Endothelial cell of umbilical vein (primary cell): ENCODE results near the gene MYPN. TPM values are rescaled to one million over a fixed set of nuclear protein-coding genes. Genes with fewer than 3 reads are reported as not detected.

Experiments
- BruUV-seq: library from RNA; stranded (reverse); fragments of 400-500 nt; replicated peaks from 2 replicates; lab custom pipeline; 2021; lab: Mats Ljungman, UMichigan
- CTCF ChIA-PET: fragments of 300-600, 350-600 bp; sonication (Branson Sonifier 250); formaldehyde crosslinking; loops from one replicate; lab custom pipeline; 2021; ENCODE audit warnings: antibody characterized with exemption, inconsistent platforms; lab: Charles Lee
- POLR2A ChIA-PET: fragments of 300-600, 350-600 bp; sonication (Branson Sonifier 250); formaldehyde crosslinking; loops from one replicate; lab custom pipeline; 2021; ENCODE audit warnings: antibody characterized with exemption, inconsistent platforms; lab: Charles Lee
- DNase-seq: peaks from one replicate; pipeline ENCODE4 v3.0.0-alpha.2; 2011; ENCODE audit warnings: low read depth, low spot score
- FAIRE-seq: peaks from 2 replicates; lab custom pipeline; 2011; peaks lifted over from hg19 to GRCh38; lab: Jason Lieb, UNC
- H2AFZ ChIP-seq: 2 replicates; pipeline ENCODE4 v1.6.0; 2012; ENCODE audit warnings: low read depth, low read length, control low read depth, inconsistent platforms
- H3K27ac ChIP-seq: 2 replicates; pipeline ENCODE4 v1.5.1; 2011; ENCODE audit warnings: low read depth, mild to moderate bottlenecking, control low read depth, low read length, moderate library complexity; ENCODE audit not compliant: insufficient read depth
- H3K27me3 ChIP-seq, 2 experiments: 2 replicates each; pipeline versions ENCODE4 v1.6.0 to v1.6.1; 2011; ENCODE audit warnings: low read length in 2 of 2, mixed read lengths in 1 of 2; ENCODE audit not compliant: control insufficient read depth in 2 of 2, insufficient read depth in 2 of 2
- H3K36me3 ChIP-seq, 2 experiments: 2 replicates in 1 of 2; 3 replicates in 1 of 2; pipeline ENCODE4 v1.5.1; 2011; ENCODE audit warnings: low read length in 2 of 2, mild to moderate bottlenecking in 1 of 2, moderate library complexity in 1 of 2; ENCODE audit not compliant: control insufficient read depth in 2 of 2, insufficient read depth in 2 of 2; ENCODE audit errors: extremely low read depth in 1 of 2
- H3K4me1 ChIP-seq: 3 replicates; pipeline ENCODE4 v1.5.1; 2011; ENCODE audit warnings: mild to moderate bottlenecking, low read length; ENCODE audit not compliant: control insufficient read depth, insufficient read depth; ENCODE audit errors: extremely low read depth
- H3K4me2 ChIP-seq: 2 replicates; pipeline ENCODE4 v1.6.1; 2011; ENCODE audit warnings: low read length, control low read depth, mixed read lengths; ENCODE audit not compliant: insufficient read depth
- H3K4me3 ChIP-seq, 3 experiments: fragments of 200-600 bp in 1 of 3; sonication (generic), shearing (Covaris generic) in 1 of 3; replicated peaks in 1 of 3; 2 replicates each; pipeline ENCODE4 v1.5.1; 2011 to 2016; ENCODE audit warnings: control low read depth in 3 of 3, low read length in 3 of 3, mild to moderate bottlenecking in 2 of 3, inconsistent platforms in 1 of 3, low read depth in 1 of 3, moderate library complexity in 1 of 3; ENCODE audit not compliant: insufficient read depth in 1 of 3
- H3K79me2 ChIP-seq: 2 replicates; pipeline ENCODE4 v1.6.0; 2012; ENCODE audit warnings: low read length, inconsistent platforms; ENCODE audit not compliant: control insufficient read depth, insufficient read depth
- H3K9ac ChIP-seq: replicated peaks from 2 replicates; pipeline ENCODE3; 2011; ENCODE audit warnings: low read length, control low read depth; ENCODE audit not compliant: insufficient read depth; ENCODE audit errors: extremely low read depth
- H3K9me1 ChIP-seq: replicated peaks from 3 replicates; pipeline ENCODE4 v1.6.0; 2011; ENCODE audit warnings: mild to moderate bottlenecking, low read length; ENCODE audit not compliant: control insufficient read depth, insufficient read depth; ENCODE audit errors: extremely low read depth
- H3K9me3 ChIP-seq: replicated peaks from 2 replicates; pipeline ENCODE4 v1.5.1; 2012; ENCODE audit warnings: low read length, inconsistent platforms; ENCODE audit not compliant: control insufficient read depth, insufficient read depth
- H4K20me1 ChIP-seq: replicated peaks from 2 replicates; pipeline ENCODE3; 2011; ENCODE audit warnings: mild to moderate bottlenecking, low read length; ENCODE audit not compliant: control insufficient read depth, insufficient read depth; ENCODE audit errors: extremely low read depth
- CTCF ChIP-seq, 2 donors: IDR thresholded peaks; 1 replicate in 1 of 2; 2 replicates in 1 of 2; pipeline ENCODE4 v1.5.1; 2011; ENCODE audit warnings: low read length in 2 of 2, mild to moderate bottlenecking in 2 of 2, moderate library complexity in 2 of 2, control low read depth in 1 of 2, inconsistent platforms in 1 of 2, low read depth in 1 of 2; ENCODE audit not compliant: insufficient read depth in 1 of 2; ENCODE audit errors: extremely low read depth in 1 of 2
- EZH2 ChIP-seq: IDR thresholded peaks from 2 replicates; pipeline ENCODE4 v1.6.1; 2012; ENCODE audit warnings: borderline replicate concordance, low read depth, mild to moderate bottlenecking, moderate library complexity, low read length, inconsistent platforms; ENCODE audit not compliant: severe bottlenecking
- FOS ChIP-seq: IDR thresholded peaks from 2 replicates; pipeline ENCODE4 v1.6.1; 2011; ENCODE audit warnings: mild to moderate bottlenecking, low read length, moderate library complexity, borderline replicate concordance; ENCODE audit not compliant: insufficient read depth
- GATA2 ChIP-seq: IDR thresholded peaks from 2 replicates; pipeline ENCODE4 v1.7.0; 2011; ENCODE audit warnings: low read depth, mild to moderate bottlenecking, moderate library complexity, mixed read lengths, low read length; ENCODE audit not compliant: insufficient read length, insufficient read depth
- JUN ChIP-seq: IDR thresholded peaks from 2 replicates; pipeline ENCODE4 v1.6.1; 2011; ENCODE audit warnings: borderline replicate concordance, low read depth; ENCODE audit not compliant: insufficient read length, insufficient read depth
- MAX ChIP-seq: IDR thresholded peaks from 2 replicates; pipeline ENCODE4 v1.6.1; 2011; ENCODE audit not compliant: insufficient read depth, insufficient read length
- MYC ChIP-seq: IDR thresholded peaks from one replicate; pipeline ENCODE4 v1.6.1; 2011; ENCODE audit warnings: mild to moderate bottlenecking, low read depth, low read length
- POLR2A ChIP-seq: IDR thresholded peaks from 2 replicates; pipeline ENCODE4 v1.6.1; 2012; ENCODE audit warnings: low read depth, mild to moderate bottlenecking, control low read depth, low read length
- POLR2AphosphoS5 ChIP-seq: IDR thresholded peaks from 2 replicates; pipeline ENCODE4 v1.6.1; 2012; ENCODE audit warnings: low read depth, mild to moderate bottlenecking, control low read depth, low read length, moderate library complexity; ENCODE audit not compliant: insufficient read depth
- dilution Hi-C: fragments of 300-500 bp; cut with MboI; formaldehyde crosslinking; loops from one replicate; pipeline ENCODE4 v1.15.0; 2019; ENCODE audit warnings: low sequenced_read_pairs; ENCODE audit not compliant: extremely low pct_ligation_motif_present
- intact Hi-C: fragments of 100-400 bp; cut with micrococcal nuclease; formaldehyde crosslinking; loops from one replicate; pipeline ENCODE4 v1.10.0; 2022
- polyA plus RNA-seq, 4 experiments: library from polyadenylated mRNA; depleted of rRNA in 3 of 4; stranded (reverse) in 3 of 4; unstranded in 1 of 4; fragments of >200 nt; gene quantifications; 2 replicates each; pipeline versions ENCODE4 v1.2.1 to v1.2.3, GENCODE V29; 2011 to 2012; ENCODE audit warnings: missing spikeins in 1 of 4
- total RNA-seq: library from RNA; stranded (reverse); gene quantifications from 2 replicates; pipeline ENCODE4 v1.2.3, GENCODE V29; 2021

The MYPN gene
- total and polyA plus RNA-seq, 2 donors (not counting 3 experiments of a cell fraction or from before 2014, with no cell fraction given): 0.01 TPM; not detected in 1

- Histone ChIP-seq H3K4me1 (peaks cover 37% of the 10 kb centered on the region), H3K36me3 (no peaks in the 10 kb centered on the region), H3K9me1 (no peaks in the 10 kb centered on the region), H4K20me1 (no peaks in the 10 kb centered on the region), H3K4me3 (no peak overlapping the region), H3K9me3 (no peaks in the 10 kb centered on the region), H2AFZ (no peak overlapping the region), H3K9ac (no peak overlapping the region), H3K27me3 (no peaks in the 10 kb centered on the region), H3K27ac (no peak overlapping the region), H3K4me2 (no peak overlapping the region), H3K79me2 (no peaks in the 10 kb centered on the region)
- DNase-seq (no peak), FAIRE-seq (no peak)
- ChIA-PET CTCF (no interaction called here), POLR2A (no interaction called here)
- TF ChIP-seq POLR2AphosphoS5: no peak
- no peak for TF ChIP-seq FOS
- TF ChIP-seq POLR2A: no peak
- no peak for TF ChIP-seq EZH2
- no peak for TF ChIP-seq GATA2
- no peak for TF ChIP-seq CTCF (IDR thresholded peaks at IDR 0.05; ENCODE audit: extremely low read depth in 1 of 2, insufficient read depth in 1 of 2, low read depth in 1 of 2, low read length in 2 of 2)
- no peak for TF ChIP-seq JUN
- TF ChIP-seq MAX: no peak
- TF ChIP-seq MYC: no peak
- dilution Hi-C loops: no loop called here
- intact Hi-C loops: no loop called here
- BruUV-seq: no TSS peak
These were observed 29.2 kb downstream of the MYPN start for GRCh38 chr10:68138526-68138925.
